ENCODE measurements around the gene ANO8.
"Not testable (repeated sequence)": the region's sequence is repeated elsewhere in the genome, so short reads cannot be mapped to it uniquely, and the experiment has no call there.

ANO8 gene

GRCh38 chr19:17285415-17286135, 49.1 kb downstream of the ANO8 start:
- DNase-seq: no peak

- no peak for DNase-seq
Observed at GRCh38 chr19:17283504-17283996, 51.1 kb downstream of the ANO8 start.

GRCh38 chr19:17282488-17283125, 52.0 kb downstream of the ANO8 start:
- peak; percentile 81 for DNase-seq

- peak; percentile 29 for DNase-seq
Observed at GRCh38 chr19:17281391-17282304, 53.0 kb downstream of the ANO8 start, which contains the start of gene ANKLE1. TSS of gene ANKLE1 (plus strand) at chr19:17281901. CDS start at chr19:17281921, 20 bp downstream.

- no peak for DNase-seq
Observed at GRCh38 chr19:17279436-17279835, 55.2 kb downstream of the ANO8 start.

- no peak for DNase-seq
Observed at GRCh38 chr19:17275441-17276175, 59.0 kb downstream of the ANO8 start.

- DNase-seq: not testable (repeated sequence)
Observed at GRCh38 chr19:17274892-17275291, 59.8 kb downstream of the ANO8 start.

All from CD4-positive, alpha-beta T cell treated with Interleukin-10 for 1 hour (primary cell).